Measurements from ENCODE around the gene UBE2I. TPM values are rescaled to one million over a fixed set of nuclear protein-coding genes. Genes with fewer than 3 reads are reported as not detected.

The UBE2I gene
- total RNA-seq, 3 donors from 2014 or later = 52.5 to 67.8 (median 62.2) TPM

DNA sequence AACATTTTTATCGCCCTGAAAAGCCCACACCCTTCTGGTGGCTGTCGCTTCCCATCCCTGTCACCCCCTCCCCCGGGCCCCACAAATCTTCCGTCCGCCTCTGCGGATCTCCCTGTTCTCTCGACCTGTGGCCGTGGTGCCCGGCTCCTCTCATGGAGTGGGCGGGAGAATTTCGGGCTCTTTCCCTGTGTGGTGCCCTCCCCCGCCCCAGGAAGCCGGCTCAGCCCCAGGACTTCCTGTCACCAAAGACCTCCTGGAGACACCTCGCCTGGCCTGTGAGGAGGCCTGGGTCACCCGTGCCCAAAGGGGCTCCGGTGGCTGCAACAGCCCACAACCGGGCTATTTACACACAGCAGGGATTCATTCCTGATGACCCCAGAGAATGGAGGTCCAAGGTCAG, 26.1 kb upstream of the UBE2I start:
- TF ChIP-seq POLR2AphosphoS5 (IDR thresholded peaks at IDR 0.05) (no peak), POLR2A (IDR thresholded peaks at IDR 0.05) (no peak)
- TF ChIP-seq, protein P1, sequence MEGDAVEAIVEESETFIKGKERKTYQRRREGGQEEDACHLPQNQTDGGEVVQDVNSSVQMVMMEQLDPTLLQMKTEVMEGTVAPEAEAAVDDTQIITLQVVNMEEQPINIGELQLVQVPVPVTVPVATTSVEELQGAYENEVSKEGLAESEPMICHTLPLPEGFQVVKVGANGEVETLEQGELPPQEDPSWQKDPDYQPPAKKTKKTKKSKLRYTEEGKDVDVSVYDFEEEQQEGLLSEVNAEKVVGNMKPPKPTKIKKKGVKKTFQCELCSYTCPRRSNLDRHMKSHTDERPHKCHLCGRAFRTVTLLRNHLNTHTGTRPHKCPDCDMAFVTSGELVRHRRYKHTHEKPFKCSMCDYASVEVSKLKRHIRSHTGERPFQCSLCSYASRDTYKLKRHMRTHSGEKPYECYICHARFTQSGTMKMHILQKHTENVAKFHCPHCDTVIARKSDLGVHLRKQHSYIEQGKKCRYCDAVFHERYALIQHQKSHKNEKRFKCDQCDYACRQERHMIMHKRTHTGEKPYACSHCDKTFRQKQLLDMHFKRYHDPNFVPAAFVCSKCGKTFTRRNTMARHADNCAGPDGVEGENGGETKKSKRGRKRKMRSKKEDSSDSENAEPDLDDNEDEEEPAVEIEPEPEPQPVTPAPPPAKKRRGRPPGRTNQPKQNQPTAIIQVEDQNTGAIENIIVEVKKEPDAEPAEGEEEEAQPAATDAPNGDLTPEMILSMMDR (IDR thresholded peaks at IDR 0.05) = no peak
- peaks cover 0 to 59% of the 10 kb centered on the region in 2 donors for H3K27me3 ChIP-seq
- no peaks in the 10 kb centered on the region for H3K9me3 ChIP-seq
- intact Hi-C loops (cut with DNase I; ENCODE audit: low total_unique reads) = no loop called here
- H3K4me1 ChIP-seq = no peaks in the 10 kb centered on the region
- no peak overlapping the region for H3K27ac ChIP-seq
- no peaks in the 10 kb centered on the region for H3K36me3 ChIP-seq
- no peak overlapping the region for H3K4me3 ChIP-seq
- DNase-seq (ENCODE audit: low spot score in 2 of 2) = no peak

DNA sequence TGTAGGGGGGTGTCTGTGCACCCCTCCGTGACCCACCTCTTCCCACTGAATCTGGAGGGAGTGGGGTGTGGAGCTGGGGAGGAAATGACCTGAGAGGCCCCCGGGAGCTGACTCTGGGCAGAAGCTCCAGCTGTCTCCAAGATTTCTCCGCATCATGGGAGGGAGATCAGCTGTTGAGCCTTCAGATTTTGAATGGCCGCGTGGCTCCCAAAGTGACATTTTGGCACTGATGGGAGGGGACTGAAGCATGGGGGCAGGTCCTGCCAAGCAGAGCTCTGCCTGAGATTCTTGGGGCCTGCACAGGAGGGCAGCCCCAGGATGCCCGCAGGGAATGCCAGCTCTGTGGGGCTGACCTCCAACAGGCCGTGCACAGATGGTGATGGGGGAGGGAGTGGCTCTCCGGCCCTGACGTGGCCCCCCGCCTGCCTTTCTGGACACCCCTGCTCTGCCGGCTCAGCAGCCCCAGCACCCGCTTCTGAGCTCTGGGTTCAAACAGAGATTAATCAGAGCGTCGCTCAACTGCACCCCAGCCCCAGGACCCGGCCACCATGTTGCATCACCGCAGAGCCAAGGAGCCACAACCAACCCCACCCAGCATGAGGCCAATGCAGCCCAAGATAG, 25.3 kb upstream of the UBE2I start:
- no peaks in the 10 kb centered on the region for H3K36me3 ChIP-seq
- TF ChIP-seq, protein P1 (IDR thresholded peaks at IDR 0.05) = no peak
- TF ChIP-seq POLR2A (IDR thresholded peaks at IDR 0.05) (no peak), POLR2AphosphoS5 (IDR thresholded peaks at IDR 0.05) (no peak)
- no peak overlapping the region for H3K4me3 ChIP-seq
- intact Hi-C loops (cut with DNase I; ENCODE audit: low total_unique reads) = no loop called here
- peaks cover 6 to 61% of the 10 kb centered on the region in 2 donors for H3K27me3 ChIP-seq
- DNase-seq (ENCODE audit: low spot score in 2 of 2) = no peak
- no peak overlapping the region for H3K27ac ChIP-seq
- no peaks in the 10 kb centered on the region for H3K9me3 ChIP-seq
- no peaks in the 10 kb centered on the region for H3K4me1 ChIP-seq

DNA sequence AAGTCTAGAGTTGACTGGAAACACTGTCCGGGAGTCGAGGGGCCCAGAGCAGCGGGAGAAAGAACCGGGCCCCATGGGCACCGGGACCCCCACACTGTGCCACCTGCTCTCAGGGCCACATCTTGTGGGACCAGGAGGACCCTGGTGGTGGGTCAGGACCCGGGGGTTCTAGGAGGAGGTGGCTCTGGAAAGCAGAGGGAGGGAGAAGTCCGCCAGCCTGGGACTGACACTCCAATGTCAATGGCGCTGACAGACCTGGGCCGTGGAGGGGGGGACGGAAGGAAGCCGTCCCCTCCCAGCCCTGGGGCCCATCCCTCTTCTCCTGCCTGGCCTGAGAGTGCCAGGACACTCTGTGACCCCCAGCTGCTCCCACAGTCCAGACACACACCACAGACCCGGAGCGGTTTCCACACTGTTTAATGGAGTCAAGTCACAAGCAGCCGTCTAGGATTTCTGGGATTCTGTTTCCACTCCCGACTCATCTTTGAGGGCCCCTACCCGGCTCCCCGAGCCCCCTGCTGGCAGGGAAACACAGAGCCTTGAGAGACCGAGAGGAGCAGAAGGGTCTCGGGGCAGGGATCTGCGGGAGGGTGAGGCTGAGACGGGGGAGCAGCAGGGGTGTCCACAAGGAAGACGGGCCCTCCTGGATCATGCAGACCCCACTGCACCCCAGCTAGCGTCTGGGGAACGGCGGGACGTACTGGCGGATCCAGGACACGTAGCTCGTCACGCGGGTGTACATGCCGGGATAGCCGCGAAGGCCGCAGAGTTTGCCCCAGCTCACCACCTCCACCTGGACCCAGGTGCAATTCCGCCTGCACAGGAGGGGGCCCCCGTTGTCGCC, 23.5 kb upstream of the UBE2I start:
- Histone ChIP-seq H3K4me1 (no peaks in the 10 kb centered on the region), H3K27ac (no peak overlapping the region), H3K4me3 (no peak overlapping the region), H3K27me3 (peaks cover 6 to 60% of the 10 kb centered on the region in 2 donors), H3K9me3 (no peaks in the 10 kb centered on the region), H3K36me3 (no peaks in the 10 kb centered on the region)
- TF ChIP-seq, protein P1 (IDR thresholded peaks at IDR 0.05) = no peak
- TF ChIP-seq POLR2AphosphoS5 (IDR thresholded peaks at IDR 0.05) (no peak), POLR2A (IDR thresholded peaks at IDR 0.05) (no peak)
- no peak for DNase-seq (ENCODE audit: low spot score in 2 of 2)
- intact Hi-C loops (cut with DNase I; ENCODE audit: low total_unique reads) = no loop called here

DNA sequence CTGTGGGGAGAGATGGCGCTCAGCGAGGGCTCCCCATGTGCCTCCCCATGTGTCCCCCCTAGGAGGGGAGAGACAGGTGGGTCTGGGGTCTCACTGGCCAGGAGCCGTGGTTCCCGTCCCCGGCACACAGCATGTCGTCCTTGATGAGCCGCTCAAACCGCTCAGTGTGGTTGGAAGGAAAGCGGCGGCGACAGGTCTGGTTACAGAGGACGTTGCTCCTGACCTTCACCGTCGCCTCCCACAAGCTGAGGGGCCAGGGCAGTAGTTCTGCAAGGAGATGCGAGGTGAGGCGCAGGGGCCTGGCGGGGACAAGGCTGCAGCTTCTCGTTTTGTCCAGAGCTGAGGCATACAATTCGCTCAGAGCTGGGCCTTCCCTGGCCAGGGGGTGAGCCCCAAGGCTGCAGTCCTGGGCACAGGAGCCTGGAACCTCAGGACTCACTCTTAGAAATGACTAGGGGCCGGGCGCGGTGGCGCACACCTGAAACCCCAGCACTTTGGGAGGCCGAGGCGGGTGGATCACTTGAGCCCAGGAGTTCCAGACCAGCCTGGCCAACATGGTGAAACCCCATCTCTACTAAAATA, 22.8 kb upstream of the UBE2I start:
- no peak overlapping the region for H3K4me3 ChIP-seq
- no peak overlapping the region for H3K27ac ChIP-seq
- no peaks in the 10 kb centered on the region for H3K9me3 ChIP-seq
- peaks cover 6 to 67% of the 10 kb centered on the region in 2 donors for H3K27me3 ChIP-seq
- intact Hi-C loops (cut with DNase I; ENCODE audit: low total_unique reads) = no loop called here
- no peaks in the 10 kb centered on the region for H3K36me3 ChIP-seq
- TF ChIP-seq POLR2A (IDR thresholded peaks at IDR 0.05) (no peak), POLR2AphosphoS5 (IDR thresholded peaks at IDR 0.05) (no peak)
- TF ChIP-seq, protein P1 (IDR thresholded peaks at IDR 0.05) = no peak
- H3K4me1 ChIP-seq = no peaks in the 10 kb centered on the region
- DNase-seq (ENCODE audit: low spot score in 2 of 2) = no peak
